Stimulated activated CD8-positive, alpha-beta memory T cell treated with anti-CD3 and anti-CD28 coated beads, Interleukin-15, amount 100 ng/mL, for 48 hours (primary cell): Measurements from ENCODE around the gene TEX55.
"Not testable (repeated sequence)": the region's sequence is repeated elsewhere in the genome, so short reads cannot be mapped to it uniquely, and the experiment has no call there.

Source experiments
- DNase-seq, 2 donors: peaks; one replicate each; pipeline ENCODE4 v3.0.0-alpha.2; 2020; ENCODE audit warnings: low read depth in 2 of 2

The TEX55 gene

DNA sequence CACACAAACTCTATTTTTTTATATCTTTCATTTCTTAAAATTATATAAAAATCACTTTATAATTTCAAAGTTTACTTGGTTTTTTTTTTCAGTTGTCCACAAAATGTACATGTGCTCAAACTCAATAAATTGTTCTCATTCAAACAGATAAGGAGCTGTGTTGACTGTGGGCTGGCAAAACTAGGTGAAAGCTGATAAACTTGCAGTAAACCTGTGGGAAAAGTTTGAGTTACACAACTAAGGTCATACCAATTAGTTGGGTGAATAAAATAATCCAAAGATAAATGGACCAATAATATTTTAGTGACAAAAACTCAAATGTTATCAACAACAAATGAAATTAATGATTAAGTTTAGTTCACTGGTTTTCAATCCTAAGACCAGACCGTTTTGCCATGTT lies 14.8 kb downstream of the TEX55 start:
- no peak for DNase-seq

DNA sequence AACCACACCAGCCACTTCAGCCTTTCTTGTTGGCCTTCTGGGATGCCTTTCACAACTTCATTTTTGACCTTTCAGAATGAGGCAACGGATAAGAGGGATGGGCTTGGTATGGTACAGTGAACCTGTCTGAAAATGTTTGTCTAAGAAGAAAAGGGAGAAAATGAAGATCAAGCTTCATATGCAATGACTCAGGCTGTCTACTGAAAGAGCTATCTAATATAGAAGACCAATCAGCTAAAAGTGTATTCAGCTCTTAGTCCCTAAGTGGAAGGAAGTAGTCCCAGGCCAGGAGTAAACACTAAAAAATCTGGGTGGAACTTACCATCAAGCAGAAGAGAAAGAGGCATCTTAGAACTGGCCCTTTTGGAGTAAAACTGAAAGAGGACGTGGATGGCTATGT lies 15.3 kb downstream of the TEX55 start:
- DNase-seq = no peak

DNA sequence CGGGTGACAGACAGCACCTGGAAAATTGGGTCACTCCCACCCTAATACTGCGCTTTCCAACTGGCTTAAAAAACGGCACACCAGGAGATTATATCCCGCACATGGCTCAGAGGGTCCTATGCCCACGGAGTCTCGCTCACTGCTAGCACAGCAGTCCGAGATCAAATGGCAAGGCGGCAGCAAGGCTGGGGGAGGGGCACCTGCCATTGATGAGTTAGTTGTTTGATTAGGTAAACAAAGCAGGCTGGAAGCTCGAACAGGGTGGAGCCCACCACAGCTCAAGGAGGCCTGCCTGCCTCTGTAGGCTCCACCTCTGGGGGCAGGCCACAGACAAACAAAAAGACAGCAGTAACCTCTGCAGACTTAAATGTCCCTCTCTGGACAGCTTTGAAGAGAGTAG lies 18.8 kb downstream of the TEX55 start:
- not testable (repeated sequence) for DNase-seq

DNA sequence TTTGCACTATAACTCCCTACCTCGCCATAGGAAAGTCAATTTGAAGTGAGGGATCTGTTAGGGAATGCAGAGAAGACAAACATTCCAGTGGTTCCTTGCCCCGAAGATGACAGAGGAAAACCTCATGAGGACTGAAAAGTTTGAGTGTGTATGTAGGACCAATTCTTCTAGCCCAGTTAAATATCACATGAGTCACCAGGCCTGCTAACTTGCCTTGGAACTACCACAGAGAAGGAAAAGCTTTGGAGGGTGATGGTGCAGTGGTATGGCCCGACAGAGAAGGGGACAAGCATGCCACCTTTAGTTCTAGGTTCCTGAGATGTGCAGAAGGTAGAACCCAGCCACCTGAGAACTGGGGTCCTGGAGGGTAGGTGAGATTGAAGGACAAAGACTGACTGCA lies 24.9 kb downstream of the TEX55 start:
- no peak for DNase-seq

DNA sequence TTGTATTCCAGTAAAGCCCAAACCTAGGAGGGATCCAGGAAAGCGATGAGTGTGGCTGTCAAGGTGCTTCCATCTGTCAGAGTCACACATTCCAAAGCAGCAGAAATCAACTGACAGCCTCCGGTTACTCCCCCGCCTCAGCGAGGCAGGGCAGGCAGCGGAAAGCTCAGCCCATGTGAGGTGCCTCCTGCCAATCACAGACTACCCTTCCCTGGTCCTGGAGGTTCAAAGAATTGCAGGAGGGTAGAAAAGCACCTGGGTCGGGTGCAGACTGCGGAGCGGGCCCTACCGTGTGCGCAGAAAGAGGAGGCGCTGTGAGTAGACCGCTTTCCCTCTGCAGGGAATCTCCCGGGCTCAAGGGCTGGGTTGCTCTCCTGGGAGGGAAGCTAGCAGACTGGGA lies 27.4 kb downstream of the TEX55 start, which contains the start of gene UPK1B:
Gene UPK1B, plus strand, starts transcription at position 274 of the 400 bp plus-strand sequence. CDS start 13,144 bp downstream, outside the sequence.
- no peak for DNase-seq

DNA sequence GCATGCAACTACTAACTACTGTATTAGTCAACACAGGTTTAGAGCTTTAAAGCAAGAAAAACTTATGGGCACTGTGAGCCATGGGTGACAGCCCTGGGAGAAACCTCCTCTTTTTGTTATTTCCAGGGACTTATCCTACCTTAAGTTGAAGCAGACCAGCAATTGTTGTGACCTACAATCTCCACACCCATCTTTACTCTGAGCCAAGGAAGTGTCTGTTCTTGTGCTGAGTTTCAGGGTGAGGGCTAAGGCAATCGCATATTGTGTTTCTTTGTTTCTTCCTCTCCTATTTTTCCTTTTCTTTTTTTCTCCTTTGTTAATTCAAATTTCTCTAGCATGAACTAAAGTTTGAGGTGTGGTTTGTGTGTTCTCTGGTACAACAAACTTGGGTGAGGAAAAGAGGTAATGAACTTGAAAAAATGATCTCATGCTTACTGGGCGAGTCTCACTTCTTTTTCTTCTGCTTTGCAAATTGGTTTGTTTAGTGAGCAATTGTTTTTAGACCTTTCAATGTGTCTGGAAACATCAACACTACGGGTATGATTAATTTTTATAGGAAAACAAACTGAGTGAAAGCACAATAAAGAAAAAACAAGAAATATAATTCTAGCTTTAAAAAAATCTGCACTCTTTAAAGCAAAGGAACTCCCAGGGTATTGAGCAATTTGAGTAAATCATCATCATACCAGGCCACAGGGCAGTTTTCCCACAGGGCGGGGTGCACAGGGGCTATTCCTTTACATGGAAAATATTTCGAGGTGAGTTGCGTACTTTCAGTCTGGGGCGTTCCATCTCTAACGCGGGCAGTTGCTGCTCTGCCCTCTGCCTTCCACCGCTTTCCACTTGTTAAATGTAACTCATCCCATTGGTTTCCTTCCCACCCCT lies 30.1 kb downstream of the TEX55 start:
- DNase-seq = no peak

DNA sequence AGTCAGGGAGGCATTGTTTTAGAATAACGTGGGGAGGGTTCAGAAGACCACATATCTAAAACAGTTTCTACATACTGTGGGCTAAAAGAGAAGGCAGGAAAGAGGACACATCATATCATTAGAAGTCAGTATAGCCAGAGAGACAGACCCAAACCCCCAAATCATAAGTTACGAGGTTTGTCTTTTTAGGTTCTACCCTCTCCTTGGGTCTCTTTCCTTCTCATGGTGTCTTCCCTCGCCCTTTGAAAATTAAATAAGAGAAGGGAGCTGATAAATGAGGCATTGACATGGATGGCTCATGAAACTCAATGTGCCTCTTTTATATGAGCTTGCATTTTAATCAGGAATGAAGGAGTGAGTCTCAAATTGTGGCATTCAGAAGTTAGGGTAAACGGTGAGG lies 30.8 kb downstream of the TEX55 start:
- no peak for DNase-seq

DNA sequence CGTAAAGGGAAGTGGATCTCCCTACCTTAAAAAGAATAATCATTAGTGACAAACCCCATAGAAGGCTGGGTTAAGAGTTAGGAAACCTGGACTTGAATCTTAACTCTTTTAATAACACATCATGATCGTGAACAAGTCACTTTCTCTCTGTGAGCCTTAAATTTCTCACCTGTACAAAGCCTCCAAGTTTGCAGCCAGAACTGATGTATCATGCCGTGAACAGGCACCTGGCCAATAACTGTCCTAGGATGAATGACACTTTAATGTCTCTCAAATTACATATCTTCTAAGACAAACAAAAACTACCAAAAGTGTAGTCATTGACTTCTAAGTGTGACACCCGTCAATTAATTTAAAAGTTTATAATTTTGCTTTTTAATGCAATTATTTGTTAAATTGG lies 31.4 kb downstream of the TEX55 start:
- DNase-seq = no peak

DNA sequence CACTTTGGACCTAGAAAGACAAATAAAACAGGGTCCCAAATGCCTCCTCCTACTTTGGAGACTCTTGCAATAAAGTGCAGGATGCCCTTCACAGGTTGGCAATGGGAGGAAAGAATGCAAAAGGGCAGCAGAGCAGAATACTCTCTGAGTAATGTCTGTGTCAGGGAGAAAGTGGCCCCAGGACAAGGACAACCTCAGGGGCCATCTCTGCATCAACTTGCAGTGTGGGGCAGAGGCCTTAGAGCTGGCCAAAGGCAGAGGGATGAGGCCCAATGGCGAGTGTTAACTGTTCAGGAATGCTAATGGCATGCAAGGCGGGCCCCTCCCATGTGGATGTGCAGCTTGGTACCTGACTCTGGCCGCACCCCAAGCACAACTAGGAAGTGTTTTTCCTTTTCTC lies 35.8 kb downstream of the TEX55 start:
- DNase-seq = no peak

DNA sequence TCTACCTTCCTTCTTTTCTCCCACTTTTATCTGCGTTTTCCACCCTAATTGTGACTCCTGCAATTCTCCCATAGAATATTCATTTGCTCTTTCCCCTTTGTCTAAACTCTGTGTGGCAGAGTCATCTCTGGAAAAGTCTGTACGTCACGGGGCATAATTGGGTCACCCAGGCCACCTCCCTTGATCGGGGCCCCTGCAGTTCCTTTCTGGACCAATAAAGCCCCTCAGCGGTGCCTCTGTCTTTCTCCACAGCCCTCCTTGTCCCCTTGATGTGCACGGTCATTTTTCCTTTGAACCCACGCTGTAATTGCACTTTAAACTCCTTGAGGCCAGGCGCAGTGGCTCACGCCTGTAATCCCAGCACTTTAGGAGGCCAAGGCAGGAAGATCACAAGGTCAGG lies 38.1 kb downstream of the TEX55 start:
- DNase-seq = no peak

DNA sequence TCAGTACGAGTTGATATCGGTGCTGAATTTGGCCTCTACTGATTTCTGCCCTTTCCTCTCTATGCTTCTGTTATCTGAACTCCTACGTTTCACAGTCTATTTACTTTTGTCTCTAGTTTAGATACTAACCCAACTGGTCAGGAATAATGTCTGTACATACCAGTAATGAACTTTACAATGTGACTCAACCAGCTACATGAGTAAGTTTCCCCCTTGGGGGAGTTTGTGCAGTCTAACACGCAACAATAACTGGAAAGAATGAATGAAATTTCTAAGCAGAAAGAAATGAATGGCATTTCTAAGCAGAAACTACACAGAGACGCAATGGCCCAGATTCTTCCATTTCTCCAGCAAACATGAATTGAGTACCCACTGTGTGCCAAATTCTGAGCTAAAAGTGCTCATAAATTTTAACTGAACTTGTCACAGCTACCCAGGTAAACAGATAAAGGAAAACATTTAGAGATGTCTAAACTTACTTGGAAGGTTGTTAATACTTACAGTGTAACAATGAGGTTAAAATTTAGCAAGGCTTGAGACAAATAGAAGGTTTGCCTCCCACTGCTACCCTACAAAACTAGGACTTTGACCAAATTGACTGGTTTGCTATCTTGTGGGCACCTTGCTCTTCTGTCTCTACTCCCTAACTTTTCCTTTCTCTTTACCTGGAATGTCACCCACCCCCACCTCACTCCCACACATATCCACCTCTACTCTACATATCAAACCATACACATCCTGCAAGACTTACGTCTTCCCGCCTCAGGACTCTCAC lies 39.0 kb downstream of the TEX55 start:
- DNase-seq = no peak

DNA sequence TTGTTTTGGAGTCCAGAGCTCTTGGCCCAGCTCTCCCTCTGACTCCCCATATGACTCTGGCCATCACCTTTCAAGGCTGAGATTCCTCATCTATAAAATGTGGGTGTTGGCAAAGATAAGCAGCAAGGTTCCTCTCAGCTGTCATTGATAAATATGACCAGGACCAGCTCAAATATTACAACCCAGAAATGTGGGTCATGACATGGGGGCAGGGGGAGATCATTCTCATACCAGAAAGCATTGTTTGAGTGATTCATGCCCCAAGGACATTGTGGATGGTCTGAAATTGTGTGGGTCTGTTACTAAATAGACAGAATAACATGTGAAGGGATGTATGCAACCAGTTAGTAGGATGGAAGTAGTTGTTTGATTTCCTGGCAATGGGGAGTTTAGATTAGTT lies 41.3 kb downstream of the TEX55 start:
- no peak for DNase-seq

DNA sequence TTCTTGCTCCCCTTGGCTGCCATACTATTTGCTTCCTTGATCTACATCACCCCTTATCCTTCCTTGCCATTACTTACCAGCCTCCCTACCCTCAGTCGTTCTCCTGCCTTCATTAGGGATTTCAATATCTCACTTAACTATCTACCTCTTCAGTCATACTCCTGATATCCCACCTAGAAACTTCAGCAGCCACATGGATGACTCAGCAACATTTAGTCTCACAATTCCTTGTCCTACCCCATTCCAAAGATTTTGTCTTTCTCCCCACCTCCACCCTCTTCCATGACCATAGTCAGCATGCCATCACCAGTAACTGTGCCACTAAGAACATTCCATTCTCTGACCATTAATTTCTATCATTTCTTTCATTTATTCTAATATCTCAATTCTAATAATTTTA lies 45.8 kb downstream of the TEX55 start:
- DNase-seq = no peak

DNA sequence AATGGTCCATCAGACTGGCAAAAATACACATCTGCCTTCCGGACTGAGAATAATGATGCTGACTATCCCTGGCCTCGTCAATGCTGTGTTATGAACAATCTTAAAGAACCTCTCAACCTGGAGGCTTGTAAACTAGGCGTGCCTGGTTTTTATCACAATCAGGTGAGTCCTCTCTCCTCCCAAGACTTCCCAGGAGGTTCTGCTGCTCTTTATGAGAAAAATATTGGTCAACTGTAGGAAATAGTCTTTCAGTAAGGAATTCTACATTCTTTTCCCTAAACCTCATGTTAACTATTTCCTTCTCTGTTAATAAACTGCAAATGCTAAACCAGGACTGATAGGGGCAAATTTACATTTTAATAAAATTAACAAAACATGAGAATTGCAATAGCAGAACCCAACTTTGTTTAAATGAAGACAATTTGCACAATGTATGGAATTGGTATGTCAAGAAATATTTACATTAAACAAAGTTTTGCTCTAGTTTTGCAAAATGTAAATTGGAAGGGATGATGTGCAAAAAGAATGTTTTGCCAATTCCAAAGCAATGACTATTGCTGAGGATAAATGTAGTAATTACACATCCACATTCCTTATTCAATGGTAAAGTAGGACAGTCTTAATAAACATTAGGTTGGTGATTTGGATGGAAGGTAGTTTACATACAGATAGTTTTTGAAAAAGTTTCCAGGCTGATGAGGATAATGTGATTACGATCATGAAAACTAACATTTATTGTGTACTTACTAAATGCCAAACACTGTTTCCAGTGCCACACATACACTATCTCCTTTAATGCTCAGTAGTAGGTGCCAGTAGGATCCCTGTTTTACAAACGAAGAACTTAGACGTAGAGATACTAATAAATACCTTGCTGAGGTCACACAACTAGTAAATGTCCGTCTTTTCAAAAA lies 48.5 kb downstream of the TEX55 start:
- no peak for DNase-seq

DNA sequence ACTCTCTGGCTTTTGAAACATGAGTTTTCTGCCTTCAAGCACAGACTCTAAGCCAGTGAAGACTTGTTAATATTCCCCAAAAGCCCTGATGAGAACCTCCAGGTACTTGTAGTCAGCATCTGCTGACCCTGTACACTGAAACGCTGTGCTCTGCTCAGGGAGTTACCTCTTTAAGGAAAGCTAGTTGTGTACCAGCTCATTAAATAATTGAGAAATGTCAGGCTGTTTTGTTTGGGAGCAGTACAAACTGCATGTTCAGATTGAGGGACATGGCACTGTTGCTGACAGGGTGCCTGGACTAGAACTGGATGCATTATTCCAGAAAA lies 49.1 kb downstream of the TEX55 start:
- DNase-seq = no peak

DNA sequence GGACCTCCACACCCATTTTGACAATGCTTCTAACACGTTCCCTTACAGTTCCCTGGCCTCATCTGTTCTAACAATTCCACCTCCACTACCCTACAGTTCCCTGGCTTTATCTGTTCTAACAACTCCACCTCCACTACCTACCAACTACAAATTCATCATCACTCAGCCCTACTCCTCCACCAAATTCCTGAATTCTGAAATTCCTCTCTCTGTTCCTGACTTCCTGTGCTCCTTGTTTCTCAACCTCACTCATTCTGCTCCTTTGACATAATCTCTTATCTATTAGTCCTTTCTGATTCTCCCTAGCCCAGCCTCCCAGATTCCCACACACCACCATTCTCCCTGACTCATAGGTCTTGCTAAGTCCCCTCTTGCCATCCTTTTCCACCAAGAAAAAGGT lies 49.9 kb downstream of the TEX55 start:
- DNase-seq = no peak
